GM19467 (cell line): ENCODE data around the gene PAPPA2.
A peak's percentile ranks its signal among the peaks of the same experiment; 100 is the strongest.

Experiments
- ATAC-seq: cut with Tn5 transposase; IDR thresholded peaks from one replicate; pipeline ENCODE4 v1.9.1; 2021; ENCODE audit warnings: mild to moderate bottlenecking, moderate library complexity; ENCODE audit not compliant: unreplicated experiment

PAPPA2 gene

GRCh38 chr1:176691251-176692228, 228.6 kb downstream of the PAPPA2 start:
- peak; percentile 79 for ATAC-seq

DNA sequence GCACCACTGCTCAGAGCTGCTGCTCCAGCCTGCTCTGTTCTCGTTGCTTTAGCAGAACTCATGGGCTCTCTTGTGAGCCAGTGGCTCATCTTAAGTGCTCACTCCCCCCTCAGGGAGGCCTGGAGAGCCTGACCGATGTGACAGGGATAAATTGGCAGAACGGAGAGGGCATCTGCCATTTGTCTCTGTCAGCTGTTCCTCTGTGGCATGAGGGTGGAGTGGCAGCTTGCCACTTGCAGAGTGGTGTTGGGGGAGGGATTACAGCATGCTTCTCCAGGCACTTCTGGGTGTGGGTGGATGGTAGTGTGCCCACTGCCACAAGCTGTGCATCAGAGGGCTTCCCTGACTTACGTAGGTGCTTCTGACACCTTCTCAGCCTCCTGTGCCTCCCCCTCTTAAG, 229.5 kb downstream of the PAPPA2 start:
- no peak for ATAC-seq

DNA sequence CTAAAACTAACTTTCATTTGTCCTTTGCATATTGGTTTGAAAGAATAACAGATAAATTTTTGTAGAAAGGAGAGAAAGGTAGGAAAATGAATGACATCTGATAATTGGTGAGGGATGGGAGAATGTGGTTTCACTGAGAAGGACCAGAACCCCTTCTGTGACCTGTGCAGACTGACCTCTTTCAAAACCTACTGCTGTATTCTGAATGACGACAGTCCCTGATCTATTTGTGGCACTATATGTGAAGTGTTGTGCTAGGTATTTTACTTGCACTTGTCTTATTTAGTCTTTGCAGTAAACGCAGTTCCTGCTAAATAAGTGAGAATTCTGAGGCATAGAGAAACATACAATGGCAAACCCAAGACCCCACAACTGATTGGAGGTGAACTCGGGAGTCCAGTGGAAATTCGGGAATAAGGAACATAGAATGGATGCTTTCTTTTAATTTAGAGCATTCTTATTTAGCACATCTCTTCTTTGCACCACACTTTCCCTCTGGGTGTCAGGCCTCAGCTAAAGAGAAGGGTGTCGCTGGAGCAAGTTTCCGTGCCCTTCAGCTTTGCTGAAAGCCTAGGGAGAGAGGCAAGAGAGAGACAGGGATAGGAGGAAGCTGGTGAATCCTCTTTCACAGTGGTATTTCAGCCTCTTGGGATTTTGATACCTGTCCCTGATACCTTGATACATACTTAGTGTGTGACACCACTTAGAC, 230.2 kb downstream of the PAPPA2 start:
- ATAC-seq, result no peak

DNA sequence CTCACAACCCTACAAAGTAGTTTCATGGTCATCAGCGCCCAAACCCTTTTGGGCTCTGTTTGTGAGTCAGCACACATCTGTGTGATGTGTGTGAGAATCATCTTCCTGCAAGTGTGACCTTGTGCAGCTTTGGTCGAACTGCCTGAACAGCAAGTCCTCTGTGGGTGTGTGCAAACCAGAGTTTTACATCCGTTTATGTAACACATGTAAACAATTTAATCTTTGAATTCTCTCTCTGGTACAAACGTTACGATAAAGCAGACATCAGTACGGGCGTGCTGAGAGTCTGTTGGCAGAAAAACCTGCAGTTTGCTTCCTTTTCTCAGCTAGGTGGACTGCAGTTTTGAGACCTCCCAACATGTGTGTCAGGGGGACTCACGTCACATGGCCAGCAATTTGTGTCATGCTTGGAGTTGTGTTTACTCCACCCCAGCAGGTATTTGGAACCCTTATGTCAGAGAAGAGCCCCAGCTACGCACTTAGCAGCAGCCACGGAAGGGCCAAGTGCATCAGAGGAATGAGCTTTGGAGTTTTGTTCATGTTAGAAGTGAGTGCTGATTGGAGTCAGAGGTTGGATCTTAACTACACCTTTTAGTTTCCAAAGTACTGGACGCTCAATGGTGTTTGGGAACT, 230.8 kb downstream of the PAPPA2 start:
- ATAC-seq, result no peak

DNA sequence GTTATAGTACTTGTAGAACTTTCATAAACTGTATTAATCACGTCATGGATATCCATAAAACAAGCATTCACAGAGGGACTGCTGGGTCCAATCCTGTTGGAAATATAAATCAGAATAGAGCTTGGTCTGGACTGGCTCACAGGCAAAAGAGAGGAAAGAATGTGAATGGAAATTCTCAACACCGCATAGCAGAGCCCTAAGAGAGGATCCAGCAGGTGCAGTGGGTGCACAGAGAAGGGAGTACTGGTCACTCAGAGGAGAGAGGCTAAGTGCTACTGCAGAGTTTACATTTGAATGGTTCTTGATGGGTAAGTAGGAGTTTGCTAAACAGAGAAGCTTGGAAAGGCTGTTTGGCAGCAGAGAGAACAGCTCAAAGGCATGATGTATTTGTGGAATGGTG, 231.7 kb downstream of the PAPPA2 start:
- ATAC-seq, result no peak

DNA sequence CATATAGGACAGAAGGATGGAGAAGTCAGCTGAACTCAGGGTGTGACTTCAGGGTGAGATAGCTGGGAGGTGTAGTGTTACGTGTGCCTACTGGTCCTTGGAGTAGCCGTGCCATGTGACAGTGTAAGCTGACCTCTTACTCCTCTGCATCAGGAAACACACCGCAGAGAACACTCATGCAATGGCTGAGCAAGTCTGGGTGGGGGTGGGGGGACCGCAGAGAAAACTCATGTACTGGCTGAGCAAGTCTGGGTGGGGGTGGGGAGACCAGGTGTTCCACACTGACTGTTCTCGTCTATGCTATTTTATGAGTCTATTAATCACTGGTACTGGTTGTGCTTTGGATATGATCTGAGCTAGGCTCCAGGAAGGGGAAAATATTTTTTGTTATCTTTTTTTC, 233.1 kb downstream of the PAPPA2 start:
- ATAC-seq, result no peak

DNA sequence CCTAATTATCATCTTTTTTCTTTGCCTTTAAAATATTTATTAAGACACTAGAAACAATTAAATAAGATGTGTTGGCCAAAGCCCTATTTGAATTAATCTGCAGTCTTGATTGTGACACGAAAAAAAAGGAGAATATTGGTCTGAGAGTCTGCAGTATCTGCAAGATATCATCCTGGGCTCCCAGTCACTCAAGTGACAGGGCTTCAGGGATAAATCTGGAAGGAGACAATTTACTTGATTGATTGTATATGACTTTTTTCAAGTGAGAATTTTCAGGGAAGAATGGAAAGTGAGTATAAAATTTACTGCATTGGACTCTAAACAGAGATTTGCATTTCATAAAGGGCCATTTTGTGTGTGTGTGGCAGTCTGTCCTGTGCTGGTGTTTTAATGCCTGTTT, 233.7 kb downstream of the PAPPA2 start:
- no peak for ATAC-seq

DNA sequence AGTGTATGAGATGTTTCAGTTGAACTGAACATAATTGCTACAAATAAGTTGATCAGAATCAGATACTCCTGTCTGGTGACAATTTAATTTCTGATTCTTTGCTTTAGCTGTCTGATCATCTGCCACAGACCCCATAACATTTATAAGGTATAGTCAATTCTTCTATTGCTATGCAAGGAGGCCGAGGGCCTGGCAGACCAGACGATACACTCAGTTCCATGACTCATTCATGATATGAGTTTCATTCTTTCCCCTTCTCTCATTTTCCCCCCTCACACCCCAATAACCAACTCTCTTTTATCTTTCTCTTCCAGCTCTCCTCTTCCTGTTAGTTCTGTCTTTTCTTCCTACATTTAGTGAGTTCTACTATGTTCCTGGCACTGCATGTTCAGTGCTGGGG, 236.8 kb downstream of the PAPPA2 start:
- ATAC-seq, result no peak

DNA sequence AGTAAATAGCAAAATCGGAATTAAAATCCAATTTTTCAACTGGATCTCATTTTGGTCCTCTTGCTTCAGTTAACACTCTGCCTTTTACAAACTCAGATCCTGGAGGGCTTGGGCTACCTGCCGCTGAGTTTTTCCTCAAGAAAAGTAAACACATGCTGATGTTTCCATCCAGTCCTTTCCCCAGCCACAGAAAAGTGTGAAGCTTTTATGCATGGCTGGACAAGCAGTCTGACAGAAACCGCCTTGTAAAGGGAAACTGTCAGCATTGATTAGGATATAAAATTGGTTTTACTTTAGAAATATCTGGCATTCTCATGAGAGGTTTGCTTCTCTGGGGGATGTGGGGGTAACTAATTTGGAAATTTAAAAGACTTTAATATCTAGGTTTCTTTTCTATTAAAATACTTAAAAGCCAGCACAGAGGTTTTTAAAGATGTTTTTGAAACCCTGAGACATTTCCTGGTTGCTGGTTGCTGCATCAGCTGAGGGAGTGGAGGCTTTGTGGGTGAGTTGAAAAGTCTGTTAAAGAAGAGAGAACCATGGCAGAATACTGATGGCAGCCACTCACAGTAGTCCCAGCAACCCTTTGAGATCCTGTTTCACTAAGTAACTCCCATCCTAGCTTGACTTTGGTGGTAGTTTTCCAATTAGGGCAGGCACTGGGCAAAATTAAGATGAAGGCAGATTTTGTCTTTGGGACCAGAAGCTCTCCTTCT, 238.3 kb downstream of the PAPPA2 start:
- ATAC-seq, result no peak

- no peak for ATAC-seq
Observed at GRCh38 chr1:176702901-176703300, 239.9 kb downstream of the PAPPA2 start.

GRCh38 chr1:176705585-176705984, 242.6 kb downstream of the PAPPA2 start:
- ATAC-seq, result no peak

DNA sequence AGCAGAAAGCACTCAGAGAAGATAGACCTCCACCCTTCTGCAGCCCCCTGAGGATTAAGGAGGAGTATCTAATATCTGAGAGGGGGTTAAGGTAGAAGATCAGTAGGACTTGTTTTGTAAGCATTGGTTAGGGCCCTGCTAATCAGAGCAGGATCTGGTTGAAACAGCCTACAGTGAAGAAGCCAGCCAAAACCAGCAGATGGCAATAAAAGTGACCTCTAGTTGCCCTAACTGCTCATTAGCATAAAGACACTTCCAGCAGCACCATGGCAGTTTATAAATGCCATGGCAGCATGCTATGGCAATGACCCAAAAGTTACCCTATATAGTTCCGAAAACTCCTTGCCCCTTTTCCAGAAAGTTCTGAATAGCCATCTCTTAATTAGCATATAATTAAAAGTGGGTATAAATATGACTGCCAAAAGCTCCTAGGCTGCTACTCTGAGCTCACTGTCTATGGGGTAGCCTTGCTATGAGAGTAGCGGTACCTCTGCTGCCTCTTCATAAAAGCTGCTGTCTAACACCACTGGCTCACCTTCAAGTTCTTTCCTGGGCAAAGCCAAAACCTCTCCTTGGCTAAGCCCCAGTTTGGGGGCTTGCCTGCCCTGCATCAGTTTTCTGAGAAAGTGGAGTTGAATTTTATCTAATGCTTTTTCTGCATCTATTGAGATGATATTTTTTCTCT, 254.2 kb downstream of the PAPPA2 start:
- no peak for ATAC-seq

DNA sequence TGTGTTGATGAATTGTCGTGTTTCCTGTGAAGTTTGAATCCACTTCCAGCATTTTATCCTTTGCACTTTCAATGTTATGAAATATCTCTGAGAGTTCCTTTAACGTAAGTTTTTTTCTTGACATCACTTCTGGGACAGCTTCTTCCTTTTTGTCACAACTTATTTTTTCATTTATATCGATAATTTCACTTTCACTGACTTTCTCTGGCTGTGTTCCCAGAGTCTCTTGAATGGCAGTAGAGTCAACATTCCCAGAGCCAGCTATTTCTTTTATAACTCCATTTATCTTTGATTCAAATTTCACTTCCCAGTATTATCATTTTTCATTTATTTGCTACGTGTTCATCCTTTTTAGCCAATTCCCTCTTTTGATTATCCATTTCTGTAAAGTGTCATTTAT, 256.5 kb downstream of the PAPPA2 start:
- ATAC-seq, result no peak

- no peak for ATAC-seq
Observed at GRCh38 chr1:176720838-176721237, 257.9 kb downstream of the PAPPA2 start.

- ATAC-seq, result no peak
Observed at GRCh38 chr1:176733661-176734060, 270.7 kb downstream of the PAPPA2 start.

DNA sequence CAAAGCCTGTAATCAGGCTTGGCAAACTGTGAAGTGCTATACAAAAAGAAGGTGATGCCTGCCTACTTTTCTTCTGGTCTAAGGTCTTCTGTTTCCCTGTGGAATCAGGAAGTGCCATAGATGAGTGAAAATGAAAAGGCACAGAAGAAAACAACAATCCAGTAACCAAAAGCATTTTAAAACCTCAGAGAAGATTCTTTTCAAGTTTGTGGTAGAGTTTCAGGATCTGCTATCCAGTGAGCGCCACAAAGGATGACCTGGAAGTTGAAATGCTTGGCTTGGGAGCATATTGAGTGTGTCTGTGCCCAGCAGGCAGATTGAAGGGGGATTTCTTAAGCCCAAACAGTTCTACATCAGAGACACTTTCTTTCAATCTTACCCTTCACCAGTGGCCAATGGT, 272.2 kb downstream of the PAPPA2 start:
- ATAC-seq, result no peak

DNA sequence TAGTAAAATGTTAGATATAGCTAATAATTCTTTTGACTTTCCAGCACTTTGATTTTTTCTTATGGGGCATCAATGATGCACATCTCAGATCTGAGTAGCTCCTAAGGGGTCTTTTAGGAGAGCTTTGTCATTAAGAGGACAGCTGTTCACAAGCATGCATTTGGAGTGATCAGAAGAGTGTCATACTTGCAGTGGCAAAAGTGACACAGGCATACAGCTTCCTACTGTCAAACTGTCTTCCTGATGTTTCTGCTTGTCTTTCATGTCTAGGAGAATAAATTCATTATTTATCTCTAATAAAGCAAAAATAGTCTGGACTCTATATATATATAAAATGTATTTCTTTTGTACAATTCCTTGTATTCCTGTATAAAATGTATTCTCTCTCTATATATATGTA, 273.0 kb downstream of the PAPPA2 start:
- no peak for ATAC-seq

DNA sequence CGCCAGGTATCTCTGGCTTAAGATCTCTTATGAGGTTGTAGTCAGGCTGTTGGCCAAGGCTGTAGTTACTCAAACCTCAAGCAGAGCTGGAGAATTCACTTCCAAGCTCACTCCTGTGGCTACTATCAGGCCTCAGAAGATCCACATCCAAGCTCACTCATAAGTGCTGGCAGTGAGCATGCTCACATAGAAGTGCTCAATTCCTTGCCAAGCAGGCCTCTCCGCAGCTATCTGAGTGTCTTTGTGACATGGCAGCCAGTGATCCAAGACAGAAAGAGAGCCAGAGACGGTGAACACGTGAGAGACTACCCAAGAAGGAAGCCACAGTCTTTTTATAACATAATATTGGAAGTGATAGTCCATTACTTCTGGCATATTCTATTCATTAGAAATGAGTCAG, 278.2 kb downstream of the PAPPA2 start:
- ATAC-seq, result no peak

DNA sequence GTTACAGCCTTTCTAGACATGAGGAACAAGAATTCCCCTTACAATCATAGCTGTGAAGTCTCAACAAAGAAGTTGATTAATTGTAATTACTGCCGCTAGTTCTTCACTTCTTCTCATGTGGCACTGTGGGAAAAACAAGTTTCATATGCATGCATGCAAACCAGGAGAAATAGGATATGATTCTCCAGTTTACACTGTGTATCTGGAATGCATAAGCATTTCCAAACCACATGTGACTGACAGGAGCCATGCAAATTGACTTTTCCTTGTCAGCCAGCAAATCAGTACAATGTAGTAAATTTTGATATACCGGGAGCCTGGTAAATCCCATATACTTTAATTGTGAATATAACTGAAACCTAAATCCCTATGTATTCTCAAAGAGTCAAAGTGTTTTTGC, 279.3 kb downstream of the PAPPA2 start:
- no peak for ATAC-seq

DNA sequence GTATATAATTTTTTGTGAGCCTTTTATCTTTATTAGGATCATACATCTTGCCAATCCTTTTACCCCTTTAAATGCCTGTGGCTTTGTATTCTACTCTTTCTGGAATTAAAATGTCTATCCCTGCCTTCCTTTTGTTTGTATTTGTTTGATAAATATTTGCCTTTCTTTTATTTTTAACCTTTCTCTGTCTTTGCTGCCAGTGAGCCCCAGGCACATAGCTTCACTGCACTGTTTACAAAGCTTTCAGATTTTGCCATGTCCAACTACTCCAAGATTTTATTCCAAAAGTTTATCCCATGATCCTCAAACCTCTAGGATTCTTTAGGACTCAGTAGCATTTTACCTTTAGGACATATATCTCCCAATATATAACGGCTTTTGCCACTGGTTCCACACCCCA, 281.2 kb downstream of the PAPPA2 start:
- no peak for ATAC-seq
